B cell (primary cell): ENCODE results near the gene MFSD2A. TPM values are rescaled to one million over a fixed set of nuclear protein-coding genes. Genes with fewer than 3 reads are reported as not detected.

Experiments
- ATAC-seq: fragments of 200-7000 bp; cut with Tn5 transposase; one replicate; pipeline ENCODE4 v1.10.0; 2021; ENCODE audit warnings: low read depth, mild to moderate bottlenecking, moderate number of reproducible peaks, moderate library complexity
- CTCF ChIA-PET: fragments of 350-600 bp; sonication (Branson Sonifier 250); formaldehyde crosslinking; loops from one replicate; lab custom pipeline; 2021; ENCODE audit warnings: antibody characterized with exemption, inconsistent platforms; lab: Charles Lee
- POLR2A ChIA-PET: fragments of 350-600 bp; sonication (Branson Sonifier 250); formaldehyde crosslinking; loops from one replicate; lab custom pipeline; 2021; ENCODE audit warnings: antibody characterized with exemption; lab: Charles Lee
- DNase-seq: peaks from one replicate; pipeline ENCODE4 v3.0.0; 2013
- H2AFZ ChIP-seq: 2 replicates; pipeline ENCODE4 v1.6.1; 2012; ENCODE audit warnings: mild to moderate bottlenecking, low read depth, low read length; ENCODE audit not compliant: insufficient read depth, poor library complexity, severe bottlenecking
- H3K27ac ChIP-seq, 2 donors: 1 replicate in 1 of 2; 2 replicates in 1 of 2; pipeline ENCODE4 v1.5.1; 2012 to 2013; ENCODE audit warnings: low read length in 2 of 2, mild to moderate bottlenecking in 2 of 2, moderate library complexity in 1 of 2
- H3K27me3 ChIP-seq, 4 experiments: fragments of 200-600 bp in 1 of 4; sonication (generic) in 1 of 4; replicated peaks in 1 of 4; 1 replicate in 2 of 4; 2 replicates in 2 of 4; pipeline versions ENCODE4 v1.6.1 to v1.7.0; 2013 to 2016; ENCODE audit warnings: low read length in 3 of 4, mild to moderate bottlenecking in 2 of 4, mixed read lengths in 1 of 4, moderate library complexity in 1 of 4; ENCODE audit not compliant: insufficient read depth in 4 of 4, control insufficient read depth in 3 of 4; ENCODE audit errors: control extremely low read depth in 1 of 4
- H3K36me3 ChIP-seq, 2 experiments: replicated peaks in 1 of 2; 1 replicate in 1 of 2; 2 replicates in 1 of 2; pipeline versions ENCODE4 v1.6.1 to v1.7.1; 2013; ENCODE audit warnings: low read length in 1 of 2; ENCODE audit not compliant: insufficient read depth in 2 of 2, control insufficient read depth in 1 of 2; ENCODE audit errors: control extremely low read depth in 1 of 2, extremely low read depth in 1 of 2
- H3K4me1 ChIP-seq, 2 donors: fragments of 200-600 bp in 1 of 2; sonication (generic) in 1 of 2; 1 replicate in 1 of 2; 2 replicates in 1 of 2; pipeline versions ENCODE4 v1.5.1 to v1.6.1; 2013 to 2017; ENCODE audit warnings: low read length in 2 of 2; ENCODE audit not compliant: control insufficient read depth in 2 of 2, insufficient read depth in 2 of 2
- H3K4me2 ChIP-seq: replicated peaks from 2 replicates; pipeline ENCODE3; 2012; ENCODE audit warnings: mild to moderate bottlenecking, low read depth, low read length; ENCODE audit not compliant: poor library complexity, severe bottlenecking
- H3K4me3 ChIP-seq, 5 experiments: fragments of 200-600 bp in 1 of 5; sonication (generic) in 1 of 5; 1 replicate in 3 of 5; 2 replicates in 2 of 5; pipeline versions ENCODE4 v1.5.1 to v1.7.0; 2011 to 2016; ENCODE audit warnings: low read length in 4 of 5, mild to moderate bottlenecking in 4 of 5, low read depth in 2 of 5, control low read depth in 1 of 5, moderate library complexity in 1 of 5; ENCODE audit not compliant: insufficient read depth in 1 of 5; ENCODE audit errors: control extremely low read depth in 1 of 5, extremely low read depth in 1 of 5
- H3K79me2 ChIP-seq: fragments of 200-600 bp; sonication (generic); one replicate; pipeline ENCODE4 v1.6.0; 2016; ENCODE audit warnings: low read length; ENCODE audit not compliant: control insufficient read depth, insufficient read depth
- H3K9ac ChIP-seq: fragments of 200-600 bp; sonication (generic); 2 replicates; pipeline ENCODE4 v1.6.1; 2017; ENCODE audit warnings: mild to moderate bottlenecking, low read length, moderate library complexity
- H3K9me3 ChIP-seq, 3 donors: one replicate each; pipeline versions ENCODE4 v1.6.1 to v1.7.1; 2013; ENCODE audit warnings: low read length in 2 of 3; ENCODE audit not compliant: control insufficient read depth in 2 of 3, insufficient read depth in 1 of 3; ENCODE audit errors: control extremely low read depth in 1 of 3
- H4K20me1 ChIP-seq: 2 replicates; pipeline ENCODE4 v1.6.0; 2012; ENCODE audit warnings: mild to moderate bottlenecking, low read length; ENCODE audit not compliant: insufficient read depth, control insufficient read depth, poor library complexity, severe bottlenecking
- H3K27ac Mint-ChIP-seq: one replicate; pipeline ENCODE4 v1.8.0; 2021; ENCODE audit warnings: mixed read lengths
- H3K27me3 Mint-ChIP-seq: one replicate; pipeline ENCODE4 v1.8.0; 2021; ENCODE audit warnings: mixed read lengths
- H3K4me1 Mint-ChIP-seq: one replicate; pipeline ENCODE4 v1.8.0; 2021; ENCODE audit warnings: mixed read lengths
- H3K4me3 Mint-ChIP-seq: one replicate; pipeline ENCODE4 v1.8.0; 2021; ENCODE audit warnings: mixed read lengths
- H3K9me3 Mint-ChIP-seq: one replicate; pipeline ENCODE4 v1.8.0; 2022; ENCODE audit warnings: mixed read lengths; ENCODE audit not compliant: insufficient read depth
- EZH2 ChIP-seq: IDR thresholded peaks from 2 replicates; pipeline ENCODE4 v1.6.1; 2012; ENCODE audit warnings: borderline replicate concordance, low read depth, mild to moderate bottlenecking, moderate library complexity, low read length; ENCODE audit not compliant: insufficient read depth, poor library complexity, severe bottlenecking
- WGBS: methylation state at CpG from one replicate; pipeline ENCODE4 v1.1.5; 2013; ENCODE audit warnings: missing lambda C conversion rate; ENCODE audit not compliant: insufficient coverage; 5-methylcytosine and 5-hydroxymethylcytosine counted together
- intact Hi-C: fragments of 100-400 bp; cut with micrococcal nuclease; formaldehyde crosslinking; loops from one replicate; pipeline ENCODE4 v1.10.0; 2022
- polyA plus RNA-seq: library from polyadenylated mRNA; depleted of rRNA; stranded (reverse); fragments of >200 nt; gene quantifications from 2 replicates; pipeline ENCODE4 v1.2.3, GENCODE V29; 2012
- total RNA-seq, 2 donors: library from RNA; stranded (reverse); fragments of 120-200 nt in 1 of 2; gene quantifications; 1 replicate in 1 of 2; 2 replicates in 1 of 2; pipeline versions ENCODE4 v1.2.3 to v1.2.4, GENCODE V29; 2013 to 2022
- TF ChIP-seq, protein P1 (sequence below): fragments of 200-600 bp; IDR thresholded peaks from one replicate; pipeline ENCODE4 v1.8.0; 2022; ENCODE audit warnings: antibody characterized with exemption, mild to moderate bottlenecking

MFSD2A gene
- total and polyA plus RNA-seq, 2 donors (not counting 1 experiment from before 2014, with no cell fraction given), result 1.8 to 3.9 TPM

DNA sequence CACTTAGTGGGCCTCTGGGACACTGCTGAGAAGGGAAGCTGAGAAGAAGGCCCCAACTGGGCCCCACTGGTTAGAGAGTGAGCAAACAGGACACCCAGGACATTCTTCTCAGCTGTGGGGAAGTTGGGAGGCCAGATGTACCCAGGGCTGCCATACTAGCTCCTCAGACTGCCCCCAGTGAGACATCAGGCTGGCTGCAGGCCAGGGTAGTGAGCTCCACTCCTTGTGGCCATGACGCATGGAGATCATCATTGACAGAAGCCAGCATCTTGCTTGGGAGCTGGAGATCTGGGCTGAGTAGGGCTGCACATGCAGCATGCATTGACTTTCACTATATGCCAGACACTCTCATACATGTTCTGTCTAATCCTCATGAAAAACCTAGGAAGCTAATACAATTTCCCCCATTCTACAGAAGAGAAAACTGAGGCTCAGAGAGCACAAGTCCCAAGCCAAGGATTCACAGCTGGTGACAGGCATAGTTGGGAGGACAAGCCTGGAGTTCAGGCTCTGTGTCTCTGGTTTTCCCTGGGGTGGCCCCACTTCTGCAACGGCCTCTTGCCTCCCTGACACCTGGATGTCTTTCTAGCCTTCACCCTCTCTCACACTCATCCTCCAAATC is 29.1 kb upstream of the MFSD2A start:
- no peaks in the 10 kb centered on the region for H3K9me3 Mint-ChIP-seq
- WGBS, result 78% methylated on average over 2 of the region's 2 CpGs
- DNase-seq (no peak), ATAC-seq (no peak)
- Histone ChIP-seq H3K4me2 (peak overlapping the region; percentile 3), H3K27me3 (no peaks in the 10 kb centered on the region), H3K9ac (no peak overlapping the region), H2AFZ (peak overlapping the region; percentile 30), H3K36me3 (no peaks in the 10 kb centered on the region), H4K20me1 (no peaks in the 10 kb centered on the region), H3K4me3 (no peak overlapping the region), H3K4me1 (peaks cover 6 to 13% of the 10 kb centered on the region in 2 donors), H3K9me3 (no peaks in the 10 kb centered on the region), H3K27ac (no peak overlapping the region), H3K79me2 (no peaks in the 10 kb centered on the region)
- no peak overlapping the region for H3K27ac Mint-ChIP-seq
- intact Hi-C loops, result no loop called here
- H3K27me3 Mint-ChIP-seq, result peaks cover 6% of the 10 kb centered on the region
- ChIA-PET CTCF (interaction anchor here (1.6 to 13.5 kb wide), 4 partner anchors 11 to 106 kb away, joined by 4 to 334 read pairs (median 6); partner anchors contain the start of gene MYCL), POLR2A (no interaction called here)
- no peak for TF ChIP-seq EZH2
- TF ChIP-seq, protein P1, sequence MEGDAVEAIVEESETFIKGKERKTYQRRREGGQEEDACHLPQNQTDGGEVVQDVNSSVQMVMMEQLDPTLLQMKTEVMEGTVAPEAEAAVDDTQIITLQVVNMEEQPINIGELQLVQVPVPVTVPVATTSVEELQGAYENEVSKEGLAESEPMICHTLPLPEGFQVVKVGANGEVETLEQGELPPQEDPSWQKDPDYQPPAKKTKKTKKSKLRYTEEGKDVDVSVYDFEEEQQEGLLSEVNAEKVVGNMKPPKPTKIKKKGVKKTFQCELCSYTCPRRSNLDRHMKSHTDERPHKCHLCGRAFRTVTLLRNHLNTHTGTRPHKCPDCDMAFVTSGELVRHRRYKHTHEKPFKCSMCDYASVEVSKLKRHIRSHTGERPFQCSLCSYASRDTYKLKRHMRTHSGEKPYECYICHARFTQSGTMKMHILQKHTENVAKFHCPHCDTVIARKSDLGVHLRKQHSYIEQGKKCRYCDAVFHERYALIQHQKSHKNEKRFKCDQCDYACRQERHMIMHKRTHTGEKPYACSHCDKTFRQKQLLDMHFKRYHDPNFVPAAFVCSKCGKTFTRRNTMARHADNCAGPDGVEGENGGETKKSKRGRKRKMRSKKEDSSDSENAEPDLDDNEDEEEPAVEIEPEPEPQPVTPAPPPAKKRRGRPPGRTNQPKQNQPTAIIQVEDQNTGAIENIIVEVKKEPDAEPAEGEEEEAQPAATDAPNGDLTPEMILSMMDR, result no peak
- no peak overlapping the region for H3K4me3 Mint-ChIP-seq
- H3K4me1 Mint-ChIP-seq, result no peaks in the 10 kb centered on the region

- no peak overlapping the region for H3K27ac ChIP-seq
- H3K4me3 Mint-ChIP-seq, result no peak overlapping the region
- ATAC-seq, result no peak
- H3K4me2 ChIP-seq, result peak overlapping the region; percentile 3
- H3K79me2 ChIP-seq, result no peaks in the 10 kb centered on the region
- no peaks in the 10 kb centered on the region for H3K9me3 Mint-ChIP-seq
- no peak overlapping the region for H3K9ac ChIP-seq
- POLR2A ChIA-PET, result no interaction called here
- H3K4me1 ChIP-seq, result peaks cover 6 to 13% of the 10 kb centered on the region in 2 donors
- no peak for TF ChIP-seq EZH2
- TF ChIP-seq, protein P1, result no peak
- H4K20me1 ChIP-seq, result no peaks in the 10 kb centered on the region
- no peaks in the 10 kb centered on the region for H3K9me3 ChIP-seq
- intact Hi-C loops, result no loop called here
- CTCF ChIA-PET, result interaction anchor here (1.6 to 13.5 kb wide), 3 partner anchors 12 to 106 kb away, joined by 4 to 334 read pairs (median 6); no protein-coding TSS in a partner anchor
- H3K27me3 ChIP-seq, result no peaks in the 10 kb centered on the region
- peaks cover 6% of the 10 kb centered on the region for H3K27me3 Mint-ChIP-seq
- 57% methylated on average over 6 of the region's 6 CpGs for WGBS
- H3K4me3 ChIP-seq, result no peak overlapping the region
- peak; percentile 59 for DNase-seq
- peak overlapping the region; percentile 30 for H2AFZ ChIP-seq
- no peaks in the 10 kb centered on the region for H3K4me1 Mint-ChIP-seq
- no peaks in the 10 kb centered on the region for H3K36me3 ChIP-seq
- H3K27ac Mint-ChIP-seq, result no peak overlapping the region
These were observed 28.6 kb upstream of the MFSD2A start for GRCh38 chr1:39926343-39926793.
